GOT3 (cell line): ENCODE results near the gene ALKBH4.
"Not testable (repeated sequence)": the region's sequence is repeated elsewhere in the genome, so short reads cannot be mapped to it uniquely, and the experiment has no call there.

Experiments used
- DNase-seq: peaks from one replicate; lab custom pipeline; 2025; ENCODE audit warnings: mixed read lengths; lab: John Stamatoyannopoulos, UW

Gene ALKBH4

GRCh38 chr7:102478314-102479208 lies 13.9 kb upstream of the ALKBH4 start, which contains the start of gene POLR2J:
POLR2J (minus strand) TSS chr7:102478922; CDS start chr7:102478860, 62 bp downstream.
- not testable (repeated sequence) for DNase-seq

DNA sequence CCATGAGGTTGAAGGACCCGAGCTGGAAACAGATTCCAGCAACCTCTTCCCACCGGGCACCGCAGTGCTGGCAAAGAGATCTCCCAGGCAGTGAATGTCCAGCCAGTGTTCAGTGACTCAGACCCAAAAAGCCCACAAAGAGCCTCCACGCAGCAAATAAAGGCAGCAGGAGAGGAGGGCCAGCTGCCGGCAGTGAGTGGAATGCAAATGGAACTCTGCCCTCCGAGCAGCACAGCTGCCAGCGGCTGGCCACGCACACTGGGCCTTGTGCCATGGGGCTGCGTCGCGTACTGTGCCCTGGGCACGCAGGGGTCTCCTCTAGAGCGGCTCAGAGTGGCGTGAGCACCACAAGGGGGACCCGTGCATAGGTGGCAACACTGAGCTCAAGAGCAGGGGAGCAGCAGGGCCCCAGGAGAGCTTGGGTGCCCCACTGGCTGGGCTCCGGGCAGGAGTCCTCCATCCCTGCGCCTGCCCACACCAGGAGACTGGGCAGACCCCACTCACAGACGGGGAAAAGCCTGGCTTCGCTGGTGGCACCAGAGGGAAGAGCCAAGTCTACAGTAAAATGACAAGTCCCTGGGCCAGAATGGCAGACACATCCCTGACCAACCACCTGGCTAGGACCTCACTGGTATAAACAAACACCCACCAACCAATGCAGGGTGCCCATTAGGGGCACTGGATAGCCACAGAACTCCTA lies 10.2 kb upstream of the ALKBH4 start:
- not testable (repeated sequence) for DNase-seq

- not testable (repeated sequence) for DNase-seq
These were observed 9.5 kb upstream of the ALKBH4 start for GRCh38 chr7:102474116-102474515.

DNA sequence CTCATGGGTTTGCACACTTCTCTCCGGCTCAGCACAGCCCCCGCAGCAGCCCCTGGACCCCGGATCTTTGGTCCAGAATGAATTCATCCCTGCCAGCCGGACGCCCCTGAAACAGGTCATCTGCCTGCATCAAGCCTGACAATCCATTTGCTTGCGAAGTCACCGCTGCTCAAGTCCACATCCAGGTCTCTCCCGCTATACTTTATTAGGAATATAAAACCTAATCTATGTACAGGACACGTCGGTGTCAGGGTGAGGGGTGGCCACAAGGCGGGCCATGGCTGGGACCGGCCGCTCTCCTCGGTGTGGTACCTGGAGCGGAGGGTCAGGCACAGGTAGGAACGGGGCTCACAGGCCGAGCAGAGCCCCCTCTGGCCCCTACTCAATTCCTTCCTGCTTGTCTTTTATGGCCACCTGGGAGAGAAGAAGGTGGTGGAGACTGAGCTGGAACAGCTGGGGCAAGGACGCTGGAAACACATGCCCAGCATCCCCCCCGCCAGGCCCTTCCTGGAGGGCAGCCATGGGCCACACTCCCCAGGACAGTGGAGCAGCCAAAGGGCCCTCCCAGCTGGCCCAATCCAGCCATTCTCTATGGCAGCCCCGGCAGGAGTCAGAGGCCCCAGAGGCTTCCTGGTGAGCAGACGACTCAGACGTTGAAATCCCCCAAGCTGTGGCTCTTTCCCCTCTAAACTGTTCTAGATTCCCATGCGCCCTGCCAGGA lies 8.8 kb upstream of the ALKBH4 start:
- no peak for DNase-seq

GRCh38 chr7:102472126-102473041 lies 7.7 kb upstream of the ALKBH4 start:
- no peak for DNase-seq

- DNase-seq, result no peak
These were observed 7.1 kb upstream of the ALKBH4 start for GRCh38 chr7:102471791-102472125.

DNA sequence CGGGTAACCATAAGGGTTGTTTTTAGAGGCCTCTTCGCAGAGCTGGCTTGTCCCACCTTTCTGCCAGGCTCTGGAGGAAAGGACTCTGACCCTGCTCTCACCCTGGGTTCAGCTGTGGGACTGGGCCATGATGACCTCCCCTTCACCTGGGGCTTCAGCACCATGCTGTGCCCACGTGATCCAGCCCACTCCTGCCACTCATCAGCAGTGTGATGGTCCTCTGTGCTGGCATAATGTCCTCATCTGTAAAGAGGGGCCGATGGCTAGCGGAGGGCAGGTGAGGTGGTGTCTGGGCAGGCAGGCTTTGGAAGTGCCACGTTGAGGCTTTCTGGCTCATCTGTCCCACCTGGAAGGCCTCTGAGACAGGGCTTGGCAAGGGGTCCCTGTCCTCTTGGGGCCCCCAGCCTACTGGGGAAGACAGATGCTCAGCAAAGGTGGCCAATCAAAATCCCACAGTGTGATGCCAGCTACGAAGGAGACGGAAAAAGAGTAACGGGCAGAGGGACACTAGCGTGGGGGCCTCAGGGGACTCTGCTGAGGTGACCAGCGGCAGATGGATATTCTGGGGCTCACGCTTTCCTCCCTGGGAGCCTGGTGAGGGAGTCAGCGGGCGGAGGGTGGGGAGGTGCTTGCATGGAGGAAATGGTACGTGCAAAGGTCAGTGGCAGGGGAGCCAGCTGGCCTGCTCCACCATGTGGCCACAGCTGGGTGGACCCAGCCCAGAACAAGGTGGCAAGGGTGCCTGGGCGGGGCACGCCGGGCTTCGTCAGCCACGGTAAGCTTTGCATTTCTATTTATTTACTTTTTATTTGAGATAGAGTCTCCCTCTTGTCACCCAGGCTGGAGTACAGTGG lies 5.5 kb upstream of the ALKBH4 start:
- no peak for DNase-seq

- no peak for DNase-seq
These were observed 4.8 kb upstream of the ALKBH4 start for GRCh38 chr7:102469351-102469971.

DNA sequence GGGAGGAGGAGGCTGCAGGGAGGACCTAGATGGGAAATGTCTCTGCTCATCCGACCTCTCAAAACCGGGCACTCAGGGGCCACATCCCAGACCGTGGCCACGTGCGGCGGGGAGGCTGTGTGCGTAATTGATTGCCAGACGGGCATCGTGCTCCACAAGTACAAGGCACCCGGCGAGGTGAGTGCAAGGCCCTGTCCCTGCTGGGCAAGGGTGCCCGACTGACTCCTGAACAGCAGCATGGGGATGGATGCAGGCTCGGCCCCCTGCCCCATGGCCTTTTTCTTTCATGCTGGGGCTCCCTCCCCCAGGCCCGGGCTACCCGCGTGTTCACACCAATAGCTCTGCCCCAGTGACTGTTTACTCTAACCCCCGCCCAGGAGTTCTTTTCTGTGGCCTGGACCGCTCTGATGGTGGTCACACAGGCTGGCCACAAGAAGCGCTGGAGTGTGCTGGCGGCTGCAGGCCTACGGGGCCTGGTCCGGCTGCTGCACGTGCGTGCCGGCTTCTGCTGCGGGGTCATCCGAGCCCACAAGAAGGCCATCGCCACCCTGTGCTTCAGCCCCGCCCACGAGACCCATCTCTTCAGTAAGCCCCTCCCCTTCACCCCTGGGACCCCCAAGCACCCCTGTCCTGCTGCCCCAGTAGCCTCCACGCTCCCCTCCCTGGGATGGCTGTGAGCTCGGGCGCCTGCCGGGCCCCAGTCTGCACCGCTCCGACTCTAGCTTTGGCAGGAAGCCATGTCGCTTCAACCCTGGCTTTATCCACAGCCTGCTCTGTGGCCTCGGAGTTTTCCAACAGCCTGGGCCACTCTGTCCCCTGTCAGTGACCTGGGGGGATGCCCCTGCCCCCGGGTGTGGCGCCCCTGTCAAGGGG lies 4.1 kb upstream of the ALKBH4 start:
- DNase-seq, result no peak

DNA sequence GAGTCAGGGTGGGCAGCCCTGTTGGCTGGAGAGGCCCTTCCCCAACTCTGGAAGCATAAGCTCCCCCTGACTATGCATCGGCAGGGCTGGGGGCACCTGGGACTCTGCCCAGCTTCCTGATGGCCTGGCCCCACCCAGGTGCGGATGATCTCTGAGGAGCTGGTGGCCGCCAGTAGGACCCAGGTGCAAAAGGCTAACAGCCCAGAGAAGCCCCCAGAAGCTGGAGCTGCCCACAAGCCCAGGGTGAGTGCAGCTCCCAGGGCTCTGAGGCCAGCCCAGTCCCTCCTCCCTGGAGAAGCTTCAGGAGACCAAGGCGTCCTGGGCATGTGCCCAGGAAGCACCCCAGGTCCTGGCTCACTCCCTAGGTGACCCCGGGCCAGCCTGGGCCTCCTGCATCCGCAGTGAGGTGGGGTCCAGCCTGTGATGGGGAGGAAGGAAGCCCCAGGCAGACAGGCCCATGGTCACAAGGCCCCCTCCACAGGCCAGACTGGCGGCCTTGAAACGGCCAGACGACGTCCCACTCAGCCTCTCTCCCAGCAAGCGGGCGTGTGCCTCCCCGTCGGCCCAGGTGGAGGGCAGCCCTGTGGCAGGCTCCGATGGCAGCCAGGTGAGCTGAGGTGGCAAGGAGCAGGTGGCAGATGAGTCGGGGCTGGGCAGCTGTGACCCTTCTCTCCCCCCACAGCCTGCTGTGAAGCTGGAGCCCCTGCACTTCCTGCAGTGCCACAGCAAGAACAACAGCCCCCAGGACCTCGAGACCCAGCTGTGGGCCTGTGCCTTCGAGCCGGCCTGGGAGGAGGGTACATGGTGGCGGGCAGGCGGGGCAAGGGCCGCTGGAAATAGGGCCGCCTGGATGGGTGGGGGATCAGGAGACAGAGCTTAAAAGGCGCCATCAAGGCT lies 3.2 kb upstream of the ALKBH4 start:
- no peak for DNase-seq

- DNase-seq, result no peak
These were observed 1.4 kb upstream of the ALKBH4 start for GRCh38 chr7:102466097-102466496.

GRCh38 chr7:102463841-102464576 lies 654 bp downstream of the ALKBH4 start:
- no peak for DNase-seq

- no peak for DNase-seq
These were observed 4.2 kb downstream of the ALKBH4 start for GRCh38 chr7:102460467-102460866.

DNA sequence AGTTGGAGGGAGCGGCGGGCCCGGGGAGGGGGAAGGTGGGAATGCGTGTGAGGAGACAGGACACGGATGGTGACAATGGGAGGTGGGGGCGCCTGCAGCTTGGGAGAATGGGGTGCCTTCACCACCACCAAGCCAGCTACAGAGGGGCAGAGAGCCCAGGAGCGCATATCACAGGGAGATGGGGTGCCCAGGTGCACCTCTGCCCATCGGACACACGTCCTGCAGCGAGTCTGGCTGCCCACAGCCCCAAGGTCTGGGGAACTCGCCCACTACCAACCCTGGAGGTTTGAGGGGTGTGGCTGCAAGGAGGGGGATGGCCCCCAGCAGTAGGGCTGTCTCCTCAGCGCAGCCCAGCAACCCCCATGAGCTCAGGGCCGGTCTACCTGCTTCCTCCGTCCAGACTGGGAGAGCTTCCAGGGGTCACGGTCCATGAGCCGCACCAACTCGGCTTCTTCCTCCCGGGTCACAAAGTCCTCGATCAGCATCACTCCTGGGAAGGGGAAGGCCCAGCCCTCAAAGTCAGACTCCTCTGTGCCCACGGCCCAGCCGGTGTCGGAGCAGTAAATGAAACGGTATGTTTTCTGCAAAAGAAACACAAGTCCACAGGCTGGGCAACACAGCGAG lies 5.3 kb downstream of the ALKBH4 start:
- DNase-seq, result no peak

DNA sequence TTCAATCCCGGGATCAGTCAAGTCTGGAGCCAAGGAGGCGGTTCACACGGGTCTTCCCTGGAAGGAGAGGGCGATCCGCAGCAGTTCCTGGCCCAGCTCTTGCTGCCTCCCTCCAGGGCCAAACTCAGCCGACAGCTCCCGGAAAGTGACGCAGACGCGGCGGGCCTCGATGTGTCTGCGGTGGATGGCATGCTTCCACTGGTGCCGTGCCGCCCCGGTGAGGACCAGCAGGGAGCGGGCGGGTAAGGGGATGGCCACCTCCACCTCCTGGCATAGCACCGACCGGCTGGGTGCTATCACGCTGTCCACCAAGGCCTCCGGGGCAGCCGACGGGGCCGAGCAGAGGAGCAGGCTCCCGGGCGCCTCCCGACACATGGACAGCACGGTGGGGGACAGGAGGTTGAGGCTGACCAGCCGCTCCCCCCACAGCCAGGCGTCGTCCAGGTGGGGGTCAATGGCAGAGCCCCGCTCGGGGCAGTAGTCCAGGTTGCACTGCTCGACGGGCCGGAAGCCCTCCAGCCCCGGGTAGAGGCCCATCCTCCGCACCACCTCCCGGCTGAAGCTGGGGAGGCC lies 7.2 kb downstream of the ALKBH4 start:
- no peak for DNase-seq

DNA sequence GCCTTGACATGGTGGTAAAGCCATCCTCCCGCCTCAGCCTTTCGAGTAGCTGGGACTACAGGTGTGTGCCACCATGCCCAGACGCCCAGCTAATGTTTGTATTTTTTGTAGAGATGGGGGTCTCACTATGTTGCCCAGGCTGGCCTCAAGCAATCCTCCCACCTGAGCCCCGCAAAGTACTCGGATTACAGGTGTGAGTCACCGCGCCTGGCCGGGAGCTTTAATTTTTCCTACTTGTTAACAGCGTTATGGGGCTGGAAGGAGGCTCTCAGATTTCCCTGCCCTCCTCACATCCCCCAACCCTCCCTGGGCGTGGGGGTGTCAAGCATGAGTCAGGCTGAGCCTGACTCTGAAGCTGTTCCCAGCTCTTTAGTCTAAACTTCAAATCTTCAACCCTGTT lies 8.3 kb downstream of the ALKBH4 start:
- no peak for DNase-seq

DNA sequence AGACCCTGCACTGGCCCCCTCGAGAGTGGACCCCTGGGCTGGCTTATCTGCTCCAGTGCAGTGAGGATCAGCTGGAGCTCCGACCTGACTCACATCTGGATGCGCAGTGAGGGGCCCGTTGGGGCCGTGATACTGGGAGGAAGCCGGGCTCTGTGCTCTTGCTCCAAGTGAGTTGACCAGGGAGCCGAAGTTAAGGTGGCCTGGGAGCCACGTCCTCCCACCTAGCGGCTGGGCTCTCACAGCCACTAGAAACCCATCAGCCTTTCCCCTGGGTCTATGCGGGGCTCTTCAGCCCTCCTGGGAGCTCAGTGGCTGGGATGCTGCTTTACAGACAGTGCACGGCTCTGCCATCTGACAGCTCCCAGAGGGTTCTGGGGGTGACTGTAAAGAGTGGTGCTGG lies 9.1 kb downstream of the ALKBH4 start:
- DNase-seq, result no peak
